ENCODE data around the gene PREX1.

The PREX1 gene

DNA sequence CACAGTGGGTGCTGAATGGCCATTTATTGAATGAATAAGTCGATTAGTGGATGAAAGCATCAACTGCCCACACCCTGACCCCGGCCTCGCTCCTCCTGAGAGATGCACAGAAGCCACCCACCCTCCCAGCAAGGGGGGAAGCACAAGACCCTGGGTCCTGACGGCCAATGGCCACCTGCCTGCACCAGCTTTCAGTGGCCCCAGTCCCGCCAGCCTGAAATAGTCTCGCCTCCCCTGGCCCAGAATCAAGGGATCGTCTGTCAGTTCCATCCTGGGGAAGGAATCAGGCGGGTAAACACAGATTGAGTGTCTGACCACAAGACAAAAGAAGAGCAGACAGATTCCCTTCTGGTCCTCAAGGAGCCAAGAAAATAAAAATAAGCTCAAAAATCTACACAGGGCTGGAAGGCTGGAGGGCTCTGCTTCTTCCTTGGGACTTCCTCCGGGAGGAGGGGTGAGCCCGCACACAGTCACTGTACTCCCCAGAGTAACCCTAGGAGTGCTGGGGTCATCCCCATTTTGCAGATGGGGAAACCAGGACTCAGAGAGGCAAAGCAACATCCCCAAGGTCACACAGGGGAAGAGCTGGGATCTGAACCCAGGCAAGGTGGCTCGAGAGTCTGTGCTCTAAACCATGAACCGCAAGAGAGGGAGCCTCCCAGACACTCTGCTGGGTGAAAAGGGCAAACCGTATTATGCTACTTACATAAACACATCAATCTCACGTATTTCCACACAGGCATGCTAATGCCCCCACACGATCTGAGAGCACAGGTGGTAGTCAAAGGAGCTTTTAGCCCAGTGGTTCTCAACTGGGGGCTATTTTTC, 7.8 kb downstream of the PREX1 start:
- H3K9me3 Mint-ChIP-seq: no peaks in the 10 kb centered on the region
- H3K36me3 Mint-ChIP-seq (ENCODE audit: insufficient read depth): peaks cover 27% of the 10 kb centered on the region
- H3K4me1 Mint-ChIP-seq: peaks cover 83% of the 10 kb centered on the region
- DNase-seq (ENCODE audit: low spot score in 2 of 2): no peak
- ATAC-seq (replicated peaks; ENCODE audit: extremely low read depth, poor library complexity, severe bottlenecking): no peak
- peak overlapping the region; percentile 91 for H3K27ac Mint-ChIP-seq (ENCODE audit: low read depth)
- peak overlapping the region; percentile 97 for H3K4me3 Mint-ChIP-seq
- H3K27me3 Mint-ChIP-seq: no peaks in the 10 kb centered on the region

DNA sequence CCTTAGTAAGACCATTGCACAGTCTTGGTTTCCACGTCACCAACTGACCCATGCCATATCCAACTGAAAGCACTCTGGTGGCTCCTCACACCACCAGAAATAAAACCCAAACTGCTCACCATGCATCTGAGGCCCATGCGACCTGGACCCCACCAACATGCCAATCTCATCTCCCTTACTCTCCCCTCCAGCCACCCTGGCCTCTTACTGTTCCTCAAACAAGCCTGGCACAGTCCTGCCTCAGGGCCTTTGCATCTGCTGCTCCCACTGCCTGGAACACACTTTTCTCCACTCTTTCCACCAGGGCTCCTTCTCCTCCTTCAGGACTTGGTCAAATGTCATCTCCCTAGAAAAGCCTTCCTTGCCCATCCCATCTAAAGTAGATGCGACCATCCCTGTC, 8.7 kb downstream of the PREX1 start:
- Mint-ChIP-seq H3K36me3 (ENCODE audit: insufficient read depth) (peaks cover 30% of the 10 kb centered on the region), H3K9me3 (no peaks in the 10 kb centered on the region), H3K27me3 (no peaks in the 10 kb centered on the region), H3K4me1 (peaks cover 74% of the 10 kb centered on the region), H3K27ac (ENCODE audit: low read depth) (peak overlapping the region; percentile 91), H3K4me3 (peak overlapping the region; percentile 97)
- DNase-seq (ENCODE audit: low spot score in 2 of 2) (no peak), ATAC-seq (replicated peaks; ENCODE audit: extremely low read depth, poor library complexity, severe bottlenecking) (no peak)

DNA sequence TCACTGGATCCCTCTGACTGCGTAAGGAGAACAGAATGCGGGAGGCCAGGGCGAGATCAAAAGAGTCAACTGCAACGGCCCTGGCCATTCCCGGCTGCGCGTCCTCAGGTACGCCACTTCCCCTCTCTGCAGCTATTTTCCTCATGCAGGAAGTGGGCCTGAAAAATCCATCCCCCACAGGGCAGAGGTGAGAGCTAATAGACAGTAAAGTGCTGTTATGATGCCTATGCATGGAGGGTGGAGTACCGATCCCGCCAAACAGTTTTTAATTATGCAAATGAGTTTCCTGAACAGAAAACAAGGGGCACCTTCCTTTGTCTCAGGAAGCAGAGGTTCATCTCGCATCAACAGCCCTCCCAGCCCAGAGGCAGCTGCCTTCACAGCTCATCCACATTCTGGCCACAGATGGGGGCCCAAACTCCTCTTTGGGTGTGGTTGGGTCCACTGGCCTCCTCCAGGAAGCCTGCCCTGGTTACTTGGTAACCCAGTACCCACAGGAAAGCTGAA, 9.3 kb downstream of the PREX1 start:
- peak overlapping the region; percentile 97 for H3K4me3 Mint-ChIP-seq
- H3K27me3 Mint-ChIP-seq: no peaks in the 10 kb centered on the region
- ATAC-seq (replicated peaks; ENCODE audit: extremely low read depth, poor library complexity, severe bottlenecking) (peak; percentile 48), DNase-seq (ENCODE audit: low spot score in 2 of 2) (no peak)
- H3K27ac Mint-ChIP-seq (ENCODE audit: low read depth): peak overlapping the region; percentile 91
- peaks cover 28% of the 10 kb centered on the region for H3K36me3 Mint-ChIP-seq (ENCODE audit: insufficient read depth)
- H3K4me1 Mint-ChIP-seq: peaks cover 69% of the 10 kb centered on the region
- no peaks in the 10 kb centered on the region for H3K9me3 Mint-ChIP-seq

DNA sequence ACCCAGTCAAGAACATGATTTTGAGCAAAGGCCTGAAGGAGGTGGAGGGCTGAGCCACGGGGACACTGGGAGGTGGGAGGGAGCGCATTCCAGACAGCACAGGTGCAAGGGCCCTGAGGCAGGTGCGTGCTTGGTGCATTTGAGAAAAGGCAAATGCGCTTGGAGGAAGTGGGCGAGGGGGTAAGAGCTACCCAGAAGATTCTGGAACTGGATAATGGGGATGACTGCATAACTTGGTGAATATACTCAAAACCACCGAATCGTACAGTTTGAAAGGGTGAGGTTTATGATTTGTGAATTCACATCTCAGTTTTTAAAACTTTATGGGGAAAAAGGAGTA, 9.8 kb downstream of the PREX1 start:
- Mint-ChIP-seq H3K36me3 (ENCODE audit: insufficient read depth) (peaks cover 26% of the 10 kb centered on the region), H3K9me3 (no peaks in the 10 kb centered on the region), H3K4me3 (peak overlapping the region; percentile 97), H3K4me1 (peaks cover 64% of the 10 kb centered on the region), H3K27ac (ENCODE audit: low read depth) (peak overlapping the region; percentile 91), H3K27me3 (no peaks in the 10 kb centered on the region)
- DNase-seq (ENCODE audit: low spot score in 2 of 2) (no peak), ATAC-seq (replicated peaks; ENCODE audit: extremely low read depth, poor library complexity, severe bottlenecking) (no peak)

DNA sequence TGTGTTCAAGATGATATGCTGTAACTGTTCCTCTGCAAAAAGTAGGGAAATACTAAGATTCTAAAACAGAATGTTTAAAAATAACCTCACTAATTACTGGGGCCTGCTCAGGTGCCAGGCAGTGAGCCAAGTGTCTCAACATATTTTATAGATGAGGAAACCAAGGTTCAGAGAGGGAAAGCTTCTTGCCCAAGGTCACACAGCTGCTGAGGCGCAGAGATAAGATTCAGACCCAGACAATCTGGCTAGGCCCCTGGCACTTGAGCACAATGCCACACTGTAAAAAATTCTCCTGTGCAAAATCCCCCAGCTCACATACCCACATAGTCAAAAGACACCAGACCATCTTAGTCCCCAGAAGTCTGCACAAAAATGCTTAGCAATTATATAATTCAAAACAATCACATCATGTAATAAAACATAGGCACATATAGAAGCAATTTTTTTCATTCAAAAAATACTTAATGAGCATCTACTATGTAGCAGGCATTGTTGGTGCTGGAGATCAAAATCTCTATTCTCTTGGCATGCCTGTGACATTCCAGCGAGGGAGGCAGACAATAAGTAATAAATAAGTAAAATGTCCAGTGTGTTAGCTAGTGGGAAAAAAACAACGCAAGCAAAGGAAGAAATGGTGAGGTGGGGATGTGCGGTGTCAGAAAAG, 10.3 kb downstream of the PREX1 start:
- Mint-ChIP-seq H3K9me3 (no peaks in the 10 kb centered on the region), H3K27me3 (no peaks in the 10 kb centered on the region), H3K4me3 (peak overlapping the region; percentile 97), H3K4me1 (peaks cover 59% of the 10 kb centered on the region), H3K36me3 (ENCODE audit: insufficient read depth) (peaks cover 23% of the 10 kb centered on the region), H3K27ac (ENCODE audit: low read depth) (peak overlapping the region; percentile 91)
- DNase-seq (ENCODE audit: low spot score in 2 of 2): no peak
- ATAC-seq (replicated peaks; ENCODE audit: extremely low read depth, poor library complexity, severe bottlenecking): no peak

DNA sequence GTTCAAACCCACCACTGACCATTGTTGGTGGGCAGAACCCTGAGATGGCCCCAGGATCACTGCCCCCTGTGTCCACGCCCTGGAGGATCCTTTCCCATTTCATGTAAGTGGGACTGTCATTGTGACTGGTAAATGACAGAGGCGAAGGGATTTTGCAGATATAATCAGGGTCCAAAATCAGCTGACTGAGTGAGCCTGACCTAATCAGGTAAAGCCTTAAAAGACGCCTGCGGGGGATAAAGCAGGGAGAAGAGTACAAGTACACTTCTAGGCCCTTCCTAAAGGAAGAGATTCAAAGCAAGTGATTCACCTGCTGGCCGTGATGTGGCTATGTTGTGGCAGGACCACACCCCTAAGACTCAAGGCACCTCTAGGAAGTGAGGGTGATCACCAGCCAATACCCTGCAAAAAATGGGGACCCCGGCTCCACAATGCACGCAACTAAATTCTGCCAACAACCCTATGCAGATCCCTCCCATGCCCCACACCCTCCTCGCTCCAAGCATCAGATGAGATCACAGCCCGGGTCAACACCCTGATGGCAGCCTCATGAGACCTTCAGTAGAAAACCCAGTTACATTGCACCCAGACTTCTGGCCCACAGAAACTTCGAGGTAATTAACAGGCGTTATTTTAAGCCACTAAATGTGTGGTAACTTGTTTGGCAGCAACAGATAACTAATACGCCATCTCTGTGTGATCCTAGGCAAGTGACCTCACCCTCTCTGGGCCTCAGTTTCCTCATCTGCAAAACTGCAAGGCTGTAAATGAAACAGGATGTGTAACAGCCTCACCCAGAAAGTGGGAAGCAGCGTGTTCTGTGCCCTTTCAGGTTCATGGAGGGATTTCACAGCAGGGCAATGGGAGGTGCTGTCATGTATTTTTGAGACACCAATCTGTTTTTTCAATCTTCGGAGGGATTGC, 11.3 kb downstream of the PREX1 start:
- H3K36me3 Mint-ChIP-seq (ENCODE audit: insufficient read depth): peaks cover 24% of the 10 kb centered on the region
- ATAC-seq (replicated peaks; ENCODE audit: extremely low read depth, poor library complexity, severe bottlenecking) (no peak), DNase-seq (ENCODE audit: low spot score in 2 of 2) (no peak)
- peak overlapping the region; percentile 91 for H3K27ac Mint-ChIP-seq (ENCODE audit: low read depth)
- no peaks in the 10 kb centered on the region for H3K9me3 Mint-ChIP-seq
- H3K27me3 Mint-ChIP-seq: no peaks in the 10 kb centered on the region
- H3K4me3 Mint-ChIP-seq: peak overlapping the region; percentile 97
- peaks cover 49% of the 10 kb centered on the region for H3K4me1 Mint-ChIP-seq

DNA sequence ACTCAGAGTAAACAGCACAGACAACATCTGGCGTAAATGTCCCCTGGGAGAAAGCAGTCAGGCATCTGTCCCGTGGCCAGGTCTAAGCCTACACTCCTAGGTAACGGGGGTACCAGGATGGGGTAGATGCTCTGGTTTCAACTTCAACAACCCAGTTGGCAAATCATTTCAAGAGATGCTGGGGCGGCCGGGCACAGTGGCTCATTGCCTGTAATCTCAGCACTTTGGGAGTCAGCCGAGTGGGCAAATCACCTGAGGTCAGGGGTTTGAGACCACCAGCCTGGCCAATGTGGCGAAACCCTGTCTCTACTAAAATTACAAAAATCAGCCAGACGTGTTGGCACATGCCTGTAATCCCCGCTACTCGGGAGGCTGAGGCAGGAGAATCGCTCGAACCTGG, 12.3 kb downstream of the PREX1 start:
- Mint-ChIP-seq H3K36me3 (ENCODE audit: insufficient read depth) (peaks cover 22% of the 10 kb centered on the region), H3K27ac (ENCODE audit: low read depth) (peak overlapping the region; percentile 32), H3K4me1 (peaks cover 43% of the 10 kb centered on the region)

DNA sequence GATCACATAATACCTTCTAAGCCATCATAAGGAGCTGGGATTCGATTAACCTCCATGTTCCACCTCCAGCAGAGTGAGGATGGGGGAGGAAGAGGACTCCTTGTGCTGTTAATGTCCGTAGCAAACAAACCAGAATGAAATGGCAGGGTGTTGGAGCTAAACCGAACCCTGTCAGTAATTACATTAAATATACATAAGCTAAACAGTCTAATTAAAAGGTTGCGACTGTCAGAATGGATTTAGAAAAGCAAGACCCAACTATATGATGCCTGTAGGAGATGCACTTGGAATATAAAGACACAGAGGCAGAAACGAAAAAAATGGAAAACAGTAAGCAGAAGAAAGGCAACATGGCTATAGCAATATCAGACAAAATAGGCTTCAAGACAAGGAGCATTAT, 13.2 kb downstream of the PREX1 start:
- ATAC-seq (replicated peaks; ENCODE audit: extremely low read depth, poor library complexity, severe bottlenecking): no peak
- no peak overlapping the region for H3K27ac Mint-ChIP-seq (ENCODE audit: low read depth)
- H3K4me1 Mint-ChIP-seq: peaks cover 40% of the 10 kb centered on the region
- no peaks in the 10 kb centered on the region for H3K27me3 Mint-ChIP-seq
- DNase-seq (ENCODE audit: low spot score in 2 of 2): no peak
- H3K4me3 Mint-ChIP-seq: peak overlapping the region; percentile 21
- peaks cover 20% of the 10 kb centered on the region for H3K36me3 Mint-ChIP-seq (ENCODE audit: insufficient read depth)
- H3K9me3 Mint-ChIP-seq: no peaks in the 10 kb centered on the region

More for the DNA sequence above, 12.3 kb downstream of the PREX1 start:
- Mint-ChIP-seq H3K4me3 (peak overlapping the region; percentile 21), H3K27me3 (no peaks in the 10 kb centered on the region), H3K9me3 (no peaks in the 10 kb centered on the region)
- ATAC-seq (replicated peaks; ENCODE audit: extremely low read depth, poor library complexity, severe bottlenecking) (no peak), DNase-seq (ENCODE audit: low spot score in 2 of 2) (no peak)

DNA sequence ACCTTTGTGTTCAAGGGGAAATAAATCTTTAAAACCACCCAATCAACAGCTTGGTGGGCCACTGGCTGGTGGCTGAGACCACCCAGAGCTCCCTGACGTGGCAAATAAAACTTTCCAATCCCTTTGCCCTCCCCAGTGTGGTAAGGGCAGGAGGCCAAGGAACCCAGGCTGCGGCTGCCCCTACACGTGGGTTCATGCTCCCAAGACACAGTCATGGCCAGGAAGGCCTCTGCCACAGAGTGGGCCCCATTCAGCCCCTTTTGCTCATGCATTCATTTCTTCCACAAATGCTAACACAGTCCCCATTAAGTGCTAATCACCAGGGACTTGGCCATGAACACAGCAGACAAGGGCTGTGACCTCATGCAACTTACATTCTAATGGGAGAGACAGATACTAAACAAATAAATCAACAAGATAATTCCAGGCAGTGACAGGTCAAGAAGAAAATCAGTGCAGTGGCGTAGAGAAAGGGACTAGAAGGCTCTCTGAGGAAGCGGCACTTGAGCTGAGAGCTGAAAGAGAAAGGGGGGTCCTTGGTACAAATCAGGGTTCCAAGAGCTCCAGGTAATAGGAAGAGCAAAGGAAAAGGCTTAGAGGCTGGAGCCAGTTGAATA, 13.8 kb downstream of the PREX1 start:
- Mint-ChIP-seq H3K36me3 (ENCODE audit: insufficient read depth) (peaks cover 17% of the 10 kb centered on the region), H3K27me3 (no peaks in the 10 kb centered on the region), H3K27ac (ENCODE audit: low read depth) (no peak overlapping the region), H3K4me3 (no peak overlapping the region), H3K9me3 (no peaks in the 10 kb centered on the region), H3K4me1 (peaks cover 40% of the 10 kb centered on the region)
- ATAC-seq (replicated peaks; ENCODE audit: extremely low read depth, poor library complexity, severe bottlenecking) (no peak), DNase-seq (ENCODE audit: low spot score in 2 of 2) (no peak)

DNA sequence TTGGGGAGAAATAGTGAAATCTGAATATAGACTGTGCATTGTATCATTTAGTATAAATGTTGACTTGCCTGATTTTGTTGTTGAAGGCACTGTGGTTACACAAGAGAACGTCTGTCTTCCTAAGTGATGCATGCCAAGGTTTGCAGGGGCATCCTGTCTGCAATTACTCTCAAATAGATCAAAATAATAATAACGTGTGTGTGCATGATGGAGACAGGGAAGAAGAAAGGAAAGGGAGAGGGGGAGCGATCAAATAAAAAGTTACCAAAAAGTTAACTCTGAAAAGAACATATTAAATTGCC, 14.4 kb downstream of the PREX1 start:
- H3K36me3 Mint-ChIP-seq (ENCODE audit: insufficient read depth): peaks cover 17% of the 10 kb centered on the region
- H3K27ac Mint-ChIP-seq (ENCODE audit: low read depth): no peak overlapping the region
- peaks cover 40% of the 10 kb centered on the region for H3K4me1 Mint-ChIP-seq
- no peak overlapping the region for H3K4me3 Mint-ChIP-seq
- H3K27me3 Mint-ChIP-seq: no peaks in the 10 kb centered on the region
- DNase-seq (ENCODE audit: low spot score in 2 of 2) (no peak), ATAC-seq (replicated peaks; ENCODE audit: extremely low read depth, poor library complexity, severe bottlenecking) (peak; percentile 37)
- no peaks in the 10 kb centered on the region for H3K9me3 Mint-ChIP-seq

DNA sequence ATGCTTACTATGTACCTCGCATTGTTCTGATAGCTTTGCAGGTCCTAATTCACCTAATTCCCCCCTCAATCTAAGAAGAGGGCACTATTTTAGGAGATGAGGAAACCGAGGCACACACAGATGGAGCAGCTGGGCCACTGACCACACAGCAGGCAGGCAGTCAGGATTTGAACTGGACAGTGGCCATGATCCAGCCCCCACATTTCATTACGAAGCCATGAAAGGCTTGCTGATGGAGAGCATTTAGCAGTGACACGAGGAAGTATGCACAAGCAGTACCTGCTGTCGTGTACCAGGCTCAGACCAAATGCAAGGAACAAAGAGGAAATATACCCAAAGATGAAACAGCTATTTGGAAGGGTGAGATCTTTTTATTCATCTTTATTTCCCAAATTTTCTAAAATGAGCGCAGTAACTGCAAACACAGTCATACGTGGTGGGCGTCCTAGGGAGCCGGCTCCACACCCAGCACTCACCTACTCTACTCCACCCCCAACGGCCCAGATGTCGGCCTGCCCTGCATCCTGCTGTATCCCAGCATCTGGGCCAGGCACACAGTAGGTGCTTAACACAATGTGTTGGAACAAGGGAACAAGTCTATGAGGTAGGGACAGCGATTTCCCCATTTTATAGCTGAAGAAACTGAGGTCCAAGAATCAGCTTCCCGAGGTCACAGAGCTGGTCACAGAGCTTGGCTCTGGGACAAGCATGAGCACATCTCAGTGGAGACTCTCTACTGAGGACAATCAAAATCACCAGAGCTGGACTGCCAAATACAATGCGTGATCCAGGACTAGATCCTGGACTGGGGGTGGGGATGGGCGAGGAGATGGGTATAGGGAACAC, 15.0 kb downstream of the PREX1 start:
- H3K36me3 Mint-ChIP-seq (ENCODE audit: insufficient read depth): peaks cover 18% of the 10 kb centered on the region
- peaks cover 40% of the 10 kb centered on the region for H3K4me1 Mint-ChIP-seq
- H3K27me3 Mint-ChIP-seq: no peaks in the 10 kb centered on the region

More for the DNA sequence above, 15.0 kb downstream of the PREX1 start:
- H3K27ac Mint-ChIP-seq (ENCODE audit: low read depth): no peak overlapping the region
- H3K4me3 Mint-ChIP-seq: no peak overlapping the region
- no peaks in the 10 kb centered on the region for H3K9me3 Mint-ChIP-seq
- ATAC-seq (replicated peaks; ENCODE audit: extremely low read depth, poor library complexity, severe bottlenecking) (no peak), DNase-seq (ENCODE audit: low spot score in 2 of 2) (no peak)
